Measurements from ENCODE around the gene AHNAK2. TPM values are rescaled to one million over a fixed set of nuclear protein-coding genes. Genes with fewer than 3 reads are reported as not detected.

AHNAK2 gene
- total RNA-seq = 0.05 TPM in 1 of 2 replicates, not detected in the other

DNA sequence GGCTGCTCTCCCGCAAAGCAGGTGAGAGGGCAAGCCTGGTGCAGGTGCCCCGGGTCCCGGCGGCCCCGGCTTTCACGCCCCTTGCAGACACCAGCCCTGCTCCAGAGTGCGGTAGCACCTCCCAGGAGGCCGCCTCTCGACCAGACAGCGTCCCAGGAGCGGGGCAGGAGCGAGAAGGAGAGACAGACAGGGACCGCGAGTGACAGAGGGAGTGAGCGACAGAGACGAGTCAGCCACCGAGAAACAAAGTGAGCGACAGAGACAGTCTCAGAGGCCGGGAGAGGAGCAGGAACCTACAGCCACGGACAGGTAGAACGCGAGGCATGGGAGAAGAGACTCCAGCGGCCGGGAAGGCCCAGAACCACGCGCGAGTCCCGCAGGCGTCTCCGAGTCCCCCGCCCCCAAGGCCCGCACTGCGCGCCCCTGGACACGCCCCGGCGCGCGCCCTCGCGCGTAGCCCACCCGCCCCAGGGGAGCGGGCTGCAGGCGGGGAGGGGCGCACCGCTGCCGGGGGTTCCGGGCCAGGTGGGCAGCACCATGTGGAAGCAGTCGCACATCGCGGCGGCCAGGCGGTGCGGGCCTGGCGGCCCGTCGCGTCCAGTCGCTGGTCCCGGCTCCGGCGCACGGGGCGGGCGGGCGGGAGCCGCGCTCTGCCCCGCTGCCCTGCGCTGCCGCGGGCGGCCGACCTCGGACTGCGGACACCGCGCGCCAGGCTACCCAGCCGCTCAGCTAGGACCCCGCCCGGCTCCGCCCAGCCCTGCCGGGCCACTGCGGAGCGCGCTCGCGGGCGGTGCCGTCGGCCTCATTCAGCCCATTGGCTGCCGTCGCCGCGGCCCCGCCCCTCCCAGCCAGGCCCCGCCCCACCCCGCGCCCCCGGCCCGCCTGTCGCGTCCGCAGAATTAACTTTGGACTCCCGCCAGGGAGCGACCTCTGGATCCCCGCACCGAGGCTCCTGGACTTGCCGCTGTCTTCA is at the start of gene AHNAK2:
Gene AHNAK2 (minus strand): TSS at position 694 of the 973 bp plus-strand sequence. CDS start 137 bp downstream, at position 557.
- intact Hi-C loops (cut with micrococcal nuclease) = loop anchor here (2.0 to 5.0 kb wide), 2 partner anchors 49 to 109 kb away; no protein-coding TSS in a partner anchor

DNA sequence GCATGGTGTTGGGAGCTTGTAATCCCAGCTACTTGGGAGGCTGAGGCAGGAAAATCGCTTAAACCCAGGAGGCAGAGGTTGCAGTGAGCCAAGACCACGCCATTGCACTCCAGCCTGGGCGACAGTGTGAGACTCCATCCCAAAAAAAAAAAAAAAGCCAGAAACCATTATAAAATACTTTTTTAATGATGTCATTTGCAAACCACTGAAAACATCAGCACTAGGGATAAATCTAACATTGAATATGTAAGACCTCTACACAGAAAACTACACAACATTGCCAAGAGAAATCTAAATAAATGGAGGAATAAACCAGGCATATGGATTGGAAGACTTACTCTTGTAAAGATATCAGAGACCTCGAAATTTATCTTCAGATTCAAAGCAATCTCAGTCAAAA is 49.5 kb upstream of the AHNAK2 start:
- intact Hi-C loops (cut with micrococcal nuclease) = loop anchor here (5.0 to 10.0 kb wide), 2 partner anchors 50 to 233 kb away; partner anchors contain the start of genes AHNAK2 and AKT1

DNA sequence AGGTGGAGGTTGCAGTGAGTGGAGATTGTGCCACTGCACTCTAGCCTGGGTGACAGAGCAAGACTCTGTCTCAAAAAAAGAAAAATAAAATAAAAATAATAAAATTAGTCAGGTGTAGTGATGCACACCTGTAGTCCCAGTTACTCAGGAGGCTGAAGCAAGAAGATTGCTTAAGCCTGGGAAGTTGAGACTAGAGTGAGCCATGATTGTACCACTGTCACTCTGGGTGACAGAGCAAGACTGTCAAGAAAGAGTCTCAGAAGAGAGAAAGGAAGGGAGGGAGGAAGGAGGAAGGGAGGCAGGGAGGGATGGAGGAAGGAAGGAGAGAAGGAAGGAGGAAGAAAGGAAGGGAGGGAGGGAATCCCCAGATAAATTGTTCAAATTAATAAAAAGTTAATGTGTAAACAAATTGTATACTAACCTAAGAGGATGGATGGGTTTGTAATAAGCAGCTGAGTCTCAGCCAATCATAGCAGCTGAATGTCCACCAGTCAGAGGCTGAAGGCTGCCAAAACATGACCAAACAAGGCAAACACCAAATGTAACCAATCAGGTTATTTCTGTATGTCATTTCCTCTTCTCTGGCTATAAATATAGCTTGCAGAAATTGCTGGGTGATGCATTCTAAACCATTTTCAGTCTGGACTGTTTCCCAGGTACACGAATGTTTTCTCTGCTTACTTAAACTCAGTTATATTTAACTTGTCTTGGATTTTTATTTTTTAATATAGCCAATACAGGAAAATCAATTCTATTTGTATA is 48.8 kb upstream of the AHNAK2 start:
- intact Hi-C loops (cut with micrococcal nuclease) = loop anchor here (5.0 to 10.0 kb wide), 2 partner anchors 50 to 232 kb away; partner anchors contain the start of genes AHNAK2 and AKT1

DNA sequence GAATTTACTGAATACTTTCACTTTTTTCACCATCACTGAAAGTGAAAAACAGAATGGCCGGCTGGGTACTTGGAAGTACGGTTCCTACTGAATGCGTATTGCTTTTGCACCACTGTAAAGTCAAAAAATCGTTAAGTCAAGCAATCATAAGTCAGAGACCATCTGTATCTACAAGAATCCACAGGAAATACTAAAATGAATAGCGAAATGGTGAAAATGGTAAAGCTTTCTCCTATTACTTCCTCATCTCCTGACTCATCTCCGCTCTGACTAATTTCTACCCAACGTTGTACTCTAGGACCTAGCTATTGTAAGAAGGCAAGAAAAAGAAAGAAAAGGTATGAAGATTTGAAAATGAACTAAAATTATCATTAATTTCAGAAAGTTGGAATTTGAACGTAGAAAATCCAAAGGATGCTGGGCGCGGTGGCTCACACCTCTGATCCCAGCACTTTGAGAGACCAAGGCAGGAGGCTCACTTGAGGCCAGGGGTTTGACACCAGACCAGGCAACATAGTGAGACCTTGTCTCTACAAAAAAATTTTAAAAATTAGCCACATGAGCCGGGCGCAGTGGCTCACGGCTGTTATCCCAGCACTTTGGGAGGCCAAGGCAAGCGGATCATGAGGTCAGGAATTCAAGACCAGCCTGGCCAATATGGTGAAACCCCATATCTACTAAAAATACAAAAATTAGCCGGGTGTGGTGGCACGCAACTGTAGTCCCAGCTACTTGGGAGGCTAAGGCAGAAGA is 48.0 kb upstream of the AHNAK2 start:
- intact Hi-C loops (cut with micrococcal nuclease) = loop anchor here (5.0 to 10.0 kb wide), 2 partner anchors 49 to 231 kb away; partner anchors contain the start of genes AHNAK2 and AKT1

DNA sequence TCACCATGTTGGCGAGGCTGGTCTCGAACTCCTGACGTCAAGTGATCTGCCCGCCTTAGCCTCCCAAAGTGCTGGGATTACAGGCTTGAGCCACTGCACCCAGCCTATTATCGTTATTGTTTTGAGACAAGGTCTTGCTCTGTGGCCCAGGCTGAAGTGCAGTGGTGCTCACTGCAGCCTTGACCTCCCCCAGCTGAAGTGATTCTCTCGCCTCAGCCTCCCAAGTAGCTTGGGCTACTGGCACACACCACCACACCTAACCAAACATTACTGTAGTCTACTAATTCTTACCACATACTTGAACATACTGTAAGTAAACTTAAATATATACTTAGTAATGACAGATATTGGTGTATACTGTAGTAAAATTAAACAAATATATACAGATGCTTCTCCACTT is 47.3 kb upstream of the AHNAK2 start:
- intact Hi-C loops (cut with micrococcal nuclease) = loop anchor here (5.0 to 10.0 kb wide), 2 partner anchors 48 to 231 kb away; partner anchors contain the start of genes AHNAK2 and AKT1

DNA sequence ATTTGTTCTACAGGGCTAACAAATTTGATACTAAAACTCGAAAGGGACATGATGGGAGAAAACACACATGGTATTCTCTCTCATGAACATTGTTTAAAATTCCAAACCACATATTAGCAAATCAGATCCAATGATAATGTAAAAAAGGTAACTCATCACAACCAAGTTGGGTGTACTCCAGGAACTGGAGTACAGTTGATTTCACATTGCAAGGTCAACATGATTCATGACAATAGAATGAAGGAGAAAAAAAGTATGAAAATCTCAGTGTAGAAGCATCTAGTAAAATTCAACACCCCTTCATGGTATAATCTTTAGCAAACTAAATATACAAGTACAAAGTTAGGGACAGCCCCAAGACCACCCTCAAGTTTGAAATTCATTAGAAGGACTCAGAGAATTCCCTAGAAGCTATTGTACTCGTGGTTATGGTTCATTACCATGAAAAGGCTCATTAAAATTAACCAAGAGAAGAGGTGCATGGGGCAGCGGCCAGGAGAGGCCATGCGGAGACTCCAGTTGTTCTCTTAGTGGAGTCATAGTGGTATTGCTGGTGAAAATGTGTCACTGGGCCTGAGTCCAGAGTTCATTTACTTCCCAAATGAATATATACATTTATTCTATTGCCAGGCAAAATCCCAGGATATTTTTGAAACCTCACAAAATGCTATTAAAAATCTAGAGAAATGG is 45.8 kb upstream of the AHNAK2 start:
- intact Hi-C loops (cut with micrococcal nuclease) = loop anchor here (10.0 kb wide), 1 partner anchor 229 kb away; the partner anchor contains the start of gene AKT1

DNA sequence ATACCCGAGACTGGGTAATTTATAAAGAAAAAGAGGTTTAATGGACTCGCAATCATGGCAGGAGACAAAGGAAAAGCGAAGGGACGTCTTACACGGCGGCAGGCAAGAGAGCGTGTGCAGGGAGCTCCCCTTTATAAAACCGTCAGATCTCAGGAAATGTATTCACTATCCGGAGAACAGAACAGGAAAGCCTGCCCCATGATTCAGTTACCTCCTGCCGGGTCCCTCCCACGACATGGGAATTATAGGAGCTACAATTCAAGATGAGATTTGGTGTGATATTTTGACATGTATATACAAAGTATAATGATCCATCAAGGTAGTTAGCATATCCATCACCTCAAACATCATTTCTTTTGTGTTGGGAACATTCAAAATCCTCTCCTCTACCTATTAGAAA is 45.0 kb upstream of the AHNAK2 start:
- intact Hi-C loops (cut with micrococcal nuclease) = loop anchor here (10.0 kb wide), 1 partner anchor 228 kb away; the partner anchor contains the start of gene AKT1

DNA sequence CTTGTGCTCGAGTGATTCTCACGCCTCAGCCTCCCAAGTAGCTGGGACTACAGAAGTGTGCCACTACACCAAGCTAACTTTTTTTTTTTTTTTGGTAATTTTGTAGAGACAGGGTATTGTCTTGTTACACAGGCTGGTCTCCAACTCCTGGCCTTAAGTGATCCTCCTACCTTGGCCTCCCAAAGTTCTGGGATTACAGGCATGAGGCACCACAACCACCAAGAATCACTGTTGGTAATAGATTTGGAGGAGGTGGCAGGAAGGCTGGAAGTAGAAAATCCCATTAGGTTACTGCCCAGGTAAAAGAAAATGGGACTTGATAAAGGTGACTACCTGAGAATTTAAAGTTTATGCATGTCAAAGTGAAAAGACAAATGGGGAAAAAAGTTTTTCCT is 44.1 kb upstream of the AHNAK2 start:
- intact Hi-C loops (cut with micrococcal nuclease) = loop anchor here (10.0 kb wide), 1 partner anchor 227 kb away; the partner anchor contains the start of gene AKT1

DNA sequence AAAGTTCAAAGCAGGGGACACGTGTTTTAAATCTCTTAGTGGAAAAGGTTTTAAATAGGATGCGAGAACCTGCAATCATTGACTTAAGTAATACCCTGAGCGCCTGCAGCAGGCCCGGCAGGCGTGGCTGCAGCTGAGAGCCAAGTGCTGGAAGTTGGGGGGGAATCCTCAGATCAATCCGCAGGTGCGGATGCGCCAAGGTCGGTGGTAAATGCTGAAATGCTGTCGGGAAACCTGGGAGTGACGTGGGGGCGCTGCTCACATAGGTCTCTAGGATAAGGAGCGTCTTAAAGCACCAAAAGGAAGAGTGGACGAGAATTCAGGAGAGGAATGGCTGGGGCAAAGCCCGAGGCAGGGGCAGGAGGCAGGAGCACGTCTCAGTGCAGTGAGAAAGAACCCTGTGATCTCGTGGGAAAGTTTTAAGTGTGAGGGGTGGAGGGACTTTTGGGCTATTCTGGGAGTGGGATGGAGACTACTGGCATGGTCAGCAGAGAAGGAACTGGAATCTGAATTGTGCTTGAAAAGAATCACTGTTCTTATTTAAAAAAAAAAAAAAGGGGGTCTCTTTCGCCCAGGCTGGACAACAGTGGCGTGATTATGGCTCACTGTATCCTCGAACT is 43.6 kb upstream of the AHNAK2 start:
- intact Hi-C loops (cut with micrococcal nuclease) = loop anchor here (1.0 to 10.0 kb wide), 7 partner anchors 24 to 293 kb away; partner anchors contain the start of genes AKT1, BRF1, CLBA1 and GPR132

DNA sequence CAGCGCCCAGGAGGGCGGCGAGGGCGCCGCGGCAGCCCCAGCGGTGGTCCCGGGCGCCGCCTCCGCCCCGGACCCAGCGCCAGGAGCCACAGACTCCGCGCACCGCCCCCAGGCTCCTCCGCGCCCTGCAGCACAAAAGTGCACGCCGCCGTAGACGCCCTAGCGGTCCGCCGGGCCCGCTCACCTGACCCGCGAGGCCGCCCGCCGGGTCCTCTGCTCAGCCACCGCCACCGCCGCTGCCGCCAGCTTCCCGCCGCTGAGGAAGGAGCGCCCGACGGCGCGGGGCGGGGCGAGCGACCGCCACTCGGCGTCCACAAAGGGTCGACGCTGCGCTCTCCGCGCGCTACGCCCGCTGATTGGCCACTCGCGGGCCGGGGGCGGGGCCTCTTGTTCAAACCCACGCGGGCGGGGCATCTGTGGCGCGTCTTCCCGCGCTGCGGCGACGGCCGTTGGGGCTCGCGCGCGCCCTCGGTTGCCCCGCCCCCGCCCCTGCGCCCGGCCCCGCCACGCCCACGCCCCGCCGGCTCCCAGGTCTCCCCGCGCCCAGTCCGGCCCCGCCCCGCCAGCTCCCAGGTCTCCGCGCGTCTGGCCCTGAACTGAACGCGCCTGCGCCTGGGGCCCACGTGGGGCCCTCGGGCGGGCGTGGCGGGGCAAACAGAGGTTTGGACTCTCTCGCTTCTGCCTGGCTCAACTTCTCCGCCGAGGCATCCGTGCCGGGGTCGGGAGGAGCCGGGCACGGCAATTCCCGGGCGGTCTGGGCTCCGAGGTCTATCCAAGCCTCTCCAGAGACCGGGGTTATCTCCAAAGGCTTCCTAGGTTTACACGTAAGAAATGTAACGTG is 42.9 kb upstream of the AHNAK2 start, which contains the start of gene CDCA4:
Gene CDCA4 (minus strand): TSS at position 269 of the 841 bp plus-strand sequence. CDS start 9,154 bp downstream, outside the sequence.
- intact Hi-C loops (cut with micrococcal nuclease) = loop anchor here (1.0 to 10.0 kb wide), 7 partner anchors 24 to 293 kb away; partner anchors contain the start of genes AKT1, BRF1, CLBA1 and GPR132

DNA sequence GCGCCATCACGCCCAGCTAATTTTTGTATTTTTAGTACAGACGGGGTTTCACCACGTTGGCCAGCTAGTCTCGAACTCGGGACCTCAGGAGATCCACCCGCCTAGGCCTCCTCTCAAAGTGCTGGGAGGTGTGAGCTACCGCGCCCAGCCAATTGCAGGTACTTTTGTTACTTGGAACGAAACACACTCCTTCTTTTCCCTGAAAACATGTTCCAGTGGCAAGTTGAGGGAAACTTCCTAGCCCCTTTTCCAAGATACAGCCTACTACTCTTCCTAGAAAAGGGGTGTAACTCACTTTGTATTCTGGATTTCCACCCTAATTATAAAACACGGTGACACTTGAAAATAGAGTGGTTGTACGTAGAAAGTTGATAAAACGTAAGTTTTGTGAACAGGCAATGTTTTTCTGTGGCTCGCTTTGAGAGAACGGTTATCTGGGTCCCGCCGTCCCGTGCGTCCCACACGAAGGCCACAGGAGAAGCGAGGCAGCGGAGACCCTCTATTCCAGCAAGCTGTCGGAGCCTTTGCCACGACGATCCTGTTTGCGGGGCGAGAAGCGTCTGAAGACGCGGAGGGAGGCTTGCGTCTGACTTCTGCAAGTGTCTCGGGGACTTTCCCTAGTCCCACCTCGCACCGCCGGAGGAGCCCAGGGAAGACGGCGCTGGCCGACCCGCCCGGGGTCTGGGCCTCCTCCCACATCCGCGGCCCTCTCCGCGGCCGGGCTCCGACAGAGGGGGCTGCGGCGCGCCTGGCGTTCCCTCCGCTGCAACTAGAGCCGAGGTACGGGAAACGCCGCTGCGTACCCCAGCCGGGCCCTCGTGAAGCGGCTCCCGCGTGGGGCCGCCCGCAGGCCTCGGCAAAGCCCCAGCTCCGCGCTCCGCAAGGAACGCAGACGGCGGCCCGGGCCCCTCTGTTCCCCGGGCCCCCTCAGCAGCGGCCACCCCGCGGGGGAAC is 42.0 kb upstream of the AHNAK2 start:
- intact Hi-C loops (cut with micrococcal nuclease) = loop anchor here (2.0 to 10.0 kb wide), 2 partner anchors 225 to 267 kb away; partner anchors contain the start of genes AKT1 and SIVA1

DNA sequence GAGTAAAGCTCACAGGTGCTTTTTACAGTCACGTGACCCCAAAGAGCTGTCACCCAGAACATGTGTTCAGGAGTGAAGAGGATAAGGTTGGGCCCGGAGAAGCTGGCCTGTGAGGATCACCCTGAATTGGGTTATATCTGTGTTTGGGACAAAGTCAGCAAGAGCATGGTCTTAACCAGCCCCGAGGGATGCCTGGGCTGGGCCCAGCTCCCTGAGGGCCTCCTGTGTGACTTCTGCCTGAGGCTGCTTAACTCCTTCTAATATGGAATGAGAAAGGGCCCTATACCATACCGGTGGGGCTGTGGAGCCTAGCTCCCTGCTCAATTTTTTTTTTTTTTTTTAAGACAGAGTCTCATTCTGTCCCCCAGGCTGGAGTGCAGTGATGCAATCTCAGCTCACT is 40.2 kb upstream of the AHNAK2 start:
- intact Hi-C loops (cut with micrococcal nuclease) = no loop called here

DNA sequence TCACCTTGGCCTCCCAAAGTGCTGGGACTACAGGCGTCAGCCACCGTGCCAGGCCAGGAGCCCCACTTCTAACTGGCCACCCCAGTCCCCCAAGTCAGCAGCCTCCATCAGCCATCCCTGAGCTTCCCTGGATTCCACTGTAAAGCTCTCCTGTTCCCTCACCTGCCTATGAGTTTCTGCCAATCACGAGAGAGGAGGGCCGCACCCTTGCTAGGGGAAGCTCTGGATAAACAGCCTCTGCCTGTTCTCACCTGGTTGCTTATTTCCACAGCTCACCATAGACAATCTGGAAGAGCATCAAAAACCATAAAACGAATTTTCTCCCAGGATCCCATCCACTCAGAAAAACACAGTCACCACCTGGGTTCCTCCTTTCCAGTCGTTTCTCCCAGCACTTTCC is 37.7 kb upstream of the AHNAK2 start:
- intact Hi-C loops (cut with micrococcal nuclease) = no loop called here

DNA sequence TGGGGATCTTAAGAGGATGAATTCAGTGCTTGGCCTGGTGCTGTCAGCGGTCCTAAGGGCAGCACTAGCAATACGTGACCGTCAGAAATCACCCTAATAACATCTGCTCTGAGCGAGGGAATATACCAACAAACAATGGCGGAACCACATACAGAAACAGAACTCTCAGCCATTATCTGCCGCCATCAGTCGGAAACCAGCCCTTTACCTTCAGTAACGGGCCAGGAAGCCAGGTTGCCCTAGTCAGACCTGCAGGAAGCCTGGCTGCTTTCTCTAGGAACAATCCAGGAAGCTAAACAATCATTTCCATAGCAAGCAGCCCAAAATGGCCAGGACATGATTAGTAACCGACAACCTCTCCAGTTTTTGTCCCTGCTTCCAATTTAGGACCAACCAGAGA is 37.1 kb upstream of the AHNAK2 start:
- intact Hi-C loops (cut with micrococcal nuclease) = no loop called here

DNA sequence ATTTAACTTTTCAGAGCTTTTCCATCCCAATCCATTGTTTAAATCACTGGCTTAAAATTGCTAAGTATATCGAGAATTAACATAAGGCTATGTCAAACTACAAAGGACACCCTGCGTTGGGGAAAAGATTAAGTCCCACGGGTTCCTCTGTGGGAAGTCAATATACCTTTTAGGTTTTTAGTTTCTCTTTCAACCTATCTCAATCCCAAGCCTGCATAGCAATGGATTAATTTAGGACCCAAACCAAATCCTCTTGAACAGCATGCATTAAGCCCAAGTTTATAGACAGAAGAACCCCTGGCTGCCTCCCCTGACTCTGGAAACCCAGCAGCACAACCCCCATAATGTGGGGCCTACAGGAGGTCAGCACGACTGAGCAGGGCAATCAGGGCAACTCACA is 36.5 kb upstream of the AHNAK2 start:
- intact Hi-C loops (cut with micrococcal nuclease) = no loop called here

DNA sequence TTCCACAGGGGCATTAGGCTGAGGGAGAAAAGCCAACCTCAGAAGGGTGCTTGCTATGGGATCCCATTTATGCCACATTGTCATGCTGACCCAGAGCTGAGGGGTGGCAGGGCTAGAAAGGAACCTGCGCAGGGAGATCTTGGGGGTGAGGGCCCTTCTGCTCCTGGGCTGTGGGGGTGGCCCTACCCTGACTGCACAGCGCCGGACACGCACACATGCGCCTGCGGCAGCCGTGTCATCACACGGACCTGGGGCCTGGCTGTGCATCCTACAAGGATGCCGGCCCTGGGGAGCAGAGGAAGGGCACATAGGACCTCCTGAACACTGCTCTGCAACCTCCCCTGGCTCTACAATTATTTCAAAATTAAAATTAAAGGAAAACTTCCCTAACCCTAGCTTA is 35.9 kb upstream of the AHNAK2 start:
- intact Hi-C loops (cut with micrococcal nuclease) = no loop called here

DNA sequence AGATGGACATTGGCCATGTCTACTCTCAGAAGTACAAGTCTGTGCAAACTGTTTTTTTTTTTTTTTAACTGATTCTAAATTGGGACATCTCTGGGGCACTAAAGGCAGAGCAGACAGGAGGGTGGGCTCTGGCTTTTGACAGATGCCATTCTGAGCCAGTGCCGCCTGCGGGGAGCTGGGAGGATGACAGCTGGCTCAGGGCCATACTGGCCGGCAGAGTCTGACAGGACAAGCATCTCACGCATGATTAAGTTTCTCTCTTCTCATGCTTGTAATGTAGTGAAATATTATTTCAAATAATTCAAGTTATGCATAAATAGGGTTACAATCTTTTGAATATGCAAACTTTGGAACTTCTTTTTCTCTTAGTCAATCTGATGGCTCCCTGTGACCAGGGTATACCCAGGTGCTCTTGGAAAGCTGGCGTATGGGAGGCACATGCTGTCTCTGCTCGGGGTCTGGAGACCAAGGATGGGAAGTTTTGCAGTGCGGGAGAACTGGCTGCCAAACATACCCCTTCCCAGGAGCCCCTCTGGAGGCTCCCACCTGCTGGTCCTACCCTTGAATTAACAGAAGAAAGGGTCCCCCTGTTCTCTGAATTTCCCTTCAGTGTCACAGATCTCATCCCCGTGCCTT is 35.1 kb upstream of the AHNAK2 start:
- intact Hi-C loops (cut with micrococcal nuclease) = no loop called here
